NCI-H2196 treated with DMSO at 0.1 percent for 48 hours (cell line): Measurements from ENCODE around the gene ROPN1.
"Not testable (repeated sequence)": the region's sequence is repeated elsewhere in the genome, so short reads cannot be mapped to it uniquely, and the experiment has no call there.

ENCODE experiments used
- DNase-seq: peaks from one replicate; lab custom pipeline; 2025; ENCODE audit not compliant: unreplicated experiment; lab: John Stamatoyannopoulos, UW

The ROPN1 gene

DNA sequence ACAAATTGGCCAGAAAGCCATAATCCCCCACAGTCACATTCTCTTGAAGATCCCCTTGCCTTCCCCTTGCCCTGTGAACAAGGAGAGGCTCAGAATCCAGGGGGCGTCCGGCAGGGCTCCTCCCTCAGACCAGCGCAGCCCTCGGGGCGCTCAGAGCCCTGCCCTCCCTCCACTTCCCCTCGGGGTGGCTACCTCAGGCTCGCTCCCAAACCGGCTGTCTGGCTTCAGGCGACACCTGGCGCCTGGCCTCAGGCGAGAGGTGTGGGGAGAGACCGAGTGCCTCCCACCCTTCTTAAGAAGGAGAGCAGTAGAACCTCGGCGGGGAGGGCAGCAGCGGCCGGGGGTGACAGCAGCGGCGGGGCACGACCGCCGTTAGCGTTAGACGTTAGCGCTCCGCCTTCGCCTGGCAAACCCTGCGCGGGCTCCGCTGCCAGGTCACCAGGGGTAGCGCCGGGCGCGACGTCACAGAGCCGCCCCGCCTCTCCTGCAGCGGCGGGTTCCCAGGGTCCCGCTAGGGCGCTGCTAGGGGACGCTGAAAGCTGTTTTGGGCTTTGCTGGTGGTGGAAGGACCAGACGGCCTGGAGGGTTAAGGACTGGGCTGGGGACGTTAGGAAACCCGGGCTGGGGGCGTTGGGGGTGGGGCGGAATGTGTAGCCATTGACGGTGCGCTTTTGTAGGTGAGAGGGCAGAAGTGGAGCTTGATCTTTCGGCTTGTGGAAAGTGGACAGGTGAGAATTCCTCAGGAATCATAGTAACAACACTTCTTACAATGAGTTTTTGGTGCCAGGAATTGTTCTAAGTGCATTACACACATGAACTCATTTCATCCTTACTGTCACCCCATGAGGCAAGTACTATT lies at the start of gene ROPN1:
TSS of gene ROPN1 (minus strand) at position 395 of the 859 bp plus-strand sequence. CDS start 11,643 bp downstream, outside the sequence.
- DNase-seq: not testable (repeated sequence)

DNA sequence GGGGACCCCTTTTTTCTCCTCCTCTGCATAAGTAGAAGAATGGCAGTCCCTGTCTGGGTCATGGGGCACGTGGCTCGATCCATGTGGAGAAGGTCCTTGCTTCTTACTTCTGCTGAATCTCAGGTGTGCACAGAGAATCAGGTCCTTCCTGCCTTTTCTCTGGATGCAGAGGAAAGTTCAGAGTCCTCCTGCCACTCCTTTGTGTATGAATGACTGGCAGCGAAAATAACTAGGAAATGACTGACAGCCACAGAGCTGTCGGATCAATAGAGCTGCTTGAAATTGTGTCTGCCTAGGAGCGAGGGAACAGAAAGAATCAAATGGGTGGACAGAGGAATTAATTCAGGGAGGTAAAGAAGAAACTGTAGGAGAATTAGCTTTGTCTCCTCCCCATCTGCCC lies 49.6 kb upstream of the ROPN1 start:
- DNase-seq: no peak

DNA sequence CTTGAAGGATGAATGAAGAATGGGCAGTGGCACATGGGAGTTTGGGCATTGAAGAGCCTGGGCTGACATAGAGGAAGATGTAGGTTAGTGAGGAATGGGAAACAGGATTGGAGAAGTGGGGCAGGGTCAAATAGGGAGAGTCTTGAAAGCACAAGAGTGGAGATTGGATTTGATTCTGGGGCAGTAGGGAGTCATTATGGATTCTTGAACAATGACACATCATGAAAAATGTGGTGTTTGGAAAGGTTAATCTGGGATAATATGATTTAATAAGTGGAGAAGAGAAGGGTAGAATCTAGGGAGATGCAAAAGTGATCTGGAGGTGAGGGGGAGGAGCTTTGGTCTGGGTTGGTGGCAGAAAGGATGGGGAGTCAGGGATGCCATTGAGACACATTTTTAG lies 45.4 kb upstream of the ROPN1 start:
- DNase-seq: no peak

DNA sequence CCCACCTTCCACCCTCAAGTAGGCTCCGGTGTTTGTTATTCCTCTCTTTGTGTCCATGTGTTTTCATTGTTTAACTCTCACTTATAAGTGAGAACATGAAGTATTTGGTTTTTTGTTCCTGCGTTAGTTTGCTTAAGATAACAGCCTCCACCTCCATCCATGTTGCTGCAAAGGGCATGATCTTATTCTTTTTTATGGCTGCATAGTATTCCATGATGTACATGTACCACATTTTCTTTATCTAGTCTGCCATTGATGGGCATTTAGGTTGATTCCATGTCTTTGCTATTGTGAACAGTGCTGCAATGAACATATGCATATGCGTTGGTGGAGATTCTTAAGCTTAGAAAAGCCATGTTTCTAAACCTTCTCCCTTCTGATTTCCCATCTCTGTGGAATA lies 44.3 kb upstream of the ROPN1 start:
- not testable (repeated sequence) for DNase-seq

DNA sequence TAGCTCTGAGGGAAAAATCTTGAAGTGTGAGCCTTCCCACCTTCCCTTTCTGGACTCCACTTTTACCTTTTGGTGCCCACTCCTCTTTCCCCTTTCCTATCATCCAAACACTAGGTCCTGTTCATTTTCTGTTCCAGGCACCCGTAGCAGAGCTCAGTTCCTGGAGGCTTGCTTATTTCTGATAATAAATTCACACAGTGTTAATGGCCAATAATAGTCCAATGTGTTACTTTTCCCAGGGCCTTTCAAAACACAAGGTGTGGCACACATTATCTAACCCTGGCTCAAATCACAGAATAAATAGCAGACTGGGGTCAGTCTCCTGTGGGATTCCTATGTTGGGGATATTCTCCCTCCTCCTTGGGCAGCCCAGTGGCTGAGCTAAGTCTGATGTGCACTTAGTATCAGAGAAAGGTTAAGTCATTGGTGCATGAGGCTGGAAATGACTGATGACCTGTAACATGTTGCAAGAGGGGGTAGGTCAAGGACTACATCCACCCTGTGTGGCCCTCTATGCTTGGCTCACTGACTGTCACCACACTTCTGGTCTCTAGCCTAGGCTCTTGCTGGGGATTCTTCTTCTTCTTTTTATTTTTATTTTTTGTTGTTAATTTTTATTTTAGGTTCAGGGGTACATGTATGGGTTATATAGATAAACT lies 43.7 kb upstream of the ROPN1 start:
- DNase-seq: no peak

DNA sequence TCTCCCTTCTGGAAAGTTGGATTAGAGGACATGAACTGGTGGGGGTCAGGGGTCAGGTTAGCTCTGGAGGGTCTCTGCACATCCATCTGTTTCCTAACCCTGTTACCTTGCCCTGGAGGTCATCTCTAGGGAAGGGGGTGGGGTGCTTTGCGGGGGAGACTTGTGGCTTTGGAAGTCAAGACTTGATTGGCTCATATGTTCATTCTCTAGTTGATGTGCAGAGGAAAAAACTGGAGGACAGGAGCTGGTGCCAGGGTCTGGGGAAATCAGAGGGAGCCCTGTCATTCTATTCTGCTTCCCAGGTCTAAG lies 42.9 kb upstream of the ROPN1 start:
- no peak for DNase-seq

DNA sequence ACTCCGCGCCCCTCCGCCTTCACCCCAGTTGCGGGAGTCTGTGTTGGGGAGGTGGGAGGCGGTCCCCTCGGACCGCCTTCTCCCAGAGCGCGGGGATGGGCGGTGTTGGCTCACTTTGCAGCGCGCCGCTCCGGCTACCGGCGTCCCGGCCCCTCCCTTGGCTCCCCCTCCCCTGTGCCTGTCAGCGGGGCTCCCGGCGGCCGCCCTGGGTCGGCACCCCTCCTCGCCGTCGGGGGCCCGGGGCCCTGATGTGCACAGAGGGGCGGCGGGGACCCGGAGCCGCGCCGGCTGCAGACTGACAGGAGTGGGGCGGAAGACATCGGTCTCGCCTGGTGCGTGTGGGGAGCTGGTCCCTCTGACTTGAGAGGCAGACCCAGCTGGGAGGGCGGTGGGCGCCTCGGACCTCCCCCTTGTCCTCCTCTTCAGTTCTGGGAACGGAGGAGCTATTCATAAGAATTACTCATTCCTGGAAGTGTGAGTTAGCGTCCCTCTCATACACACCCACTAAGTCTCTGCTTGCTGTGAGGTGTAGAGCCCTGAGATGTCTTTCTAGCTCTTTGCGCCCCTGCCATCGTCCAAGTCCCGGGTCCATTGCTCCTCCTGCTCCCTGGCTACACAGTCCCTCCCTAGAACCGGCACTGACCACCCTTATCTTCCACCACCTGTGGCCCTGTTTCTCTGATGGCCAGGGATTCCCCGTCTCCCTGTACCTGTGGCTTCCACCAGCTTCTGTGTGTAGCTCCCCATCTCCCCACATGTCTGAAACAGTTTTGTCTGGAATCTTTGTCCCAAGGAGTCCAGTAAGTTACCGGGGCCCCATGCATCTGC lies 42.3 kb upstream of the ROPN1 start:
- no peak for DNase-seq

DNA sequence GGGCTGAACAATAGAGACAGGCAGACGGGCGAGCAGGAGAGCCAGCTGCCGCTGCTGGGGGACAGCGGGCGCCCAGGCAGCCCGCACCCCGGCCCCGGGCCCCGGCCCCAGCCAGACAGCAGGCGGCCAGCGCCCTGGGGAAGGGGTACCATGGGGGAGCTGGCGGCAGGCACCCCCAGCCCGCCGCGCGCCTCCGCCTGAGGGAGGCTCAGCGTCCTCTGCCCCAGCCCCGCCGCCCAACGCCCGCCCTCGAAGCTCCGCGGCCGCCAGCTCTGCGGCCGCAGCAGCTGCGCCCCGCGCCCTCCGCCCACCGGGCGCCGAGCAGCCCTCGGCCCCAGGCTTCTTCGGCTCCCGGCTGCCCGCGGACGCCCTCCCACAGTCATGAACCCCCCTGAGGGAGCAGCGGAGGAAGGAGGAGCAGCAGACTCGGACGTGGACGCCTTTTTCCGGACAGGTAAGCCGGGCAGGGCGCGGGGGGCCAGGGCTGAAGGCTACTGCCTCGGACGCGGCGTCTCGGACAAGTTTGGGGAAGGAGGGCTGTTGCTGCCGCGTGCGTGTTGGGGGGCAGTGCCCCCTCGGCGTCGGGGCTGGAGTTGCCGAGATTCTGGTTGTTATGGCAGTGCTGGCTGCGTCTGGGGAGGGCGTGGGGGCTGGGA lies 41.6 kb upstream of the ROPN1 start, which contains the start of gene KALRN:
TSS of gene KALRN (plus strand) at position 10 of the 656 bp plus-strand sequence.
- DNase-seq: no peak

DNA sequence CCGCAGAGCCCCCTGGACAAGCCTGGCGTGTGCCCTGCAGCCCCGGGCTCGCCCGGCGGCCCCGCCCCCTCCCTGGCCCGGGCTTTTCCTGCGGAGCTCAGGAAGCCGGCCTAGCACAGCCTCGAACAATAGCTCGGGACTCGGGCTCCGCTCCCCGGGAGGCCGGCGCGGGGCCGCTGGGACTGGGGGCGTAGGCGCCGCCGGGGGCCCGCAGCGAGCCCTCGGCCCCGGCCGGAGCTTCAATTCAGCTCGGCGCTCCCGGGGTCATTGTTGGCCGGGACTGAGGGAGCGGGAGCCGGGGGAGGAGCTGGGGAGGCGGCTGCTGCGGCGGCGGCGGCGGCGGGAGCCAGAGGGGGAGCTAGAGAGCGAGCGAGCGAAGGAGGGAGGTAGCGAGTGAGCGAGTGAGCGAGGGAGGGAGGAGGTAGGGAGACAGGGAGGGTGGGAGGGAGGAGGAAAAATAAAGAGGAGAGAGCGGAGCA lies 41.0 kb upstream of the ROPN1 start:
- peak; percentile 93 for DNase-seq

DNA sequence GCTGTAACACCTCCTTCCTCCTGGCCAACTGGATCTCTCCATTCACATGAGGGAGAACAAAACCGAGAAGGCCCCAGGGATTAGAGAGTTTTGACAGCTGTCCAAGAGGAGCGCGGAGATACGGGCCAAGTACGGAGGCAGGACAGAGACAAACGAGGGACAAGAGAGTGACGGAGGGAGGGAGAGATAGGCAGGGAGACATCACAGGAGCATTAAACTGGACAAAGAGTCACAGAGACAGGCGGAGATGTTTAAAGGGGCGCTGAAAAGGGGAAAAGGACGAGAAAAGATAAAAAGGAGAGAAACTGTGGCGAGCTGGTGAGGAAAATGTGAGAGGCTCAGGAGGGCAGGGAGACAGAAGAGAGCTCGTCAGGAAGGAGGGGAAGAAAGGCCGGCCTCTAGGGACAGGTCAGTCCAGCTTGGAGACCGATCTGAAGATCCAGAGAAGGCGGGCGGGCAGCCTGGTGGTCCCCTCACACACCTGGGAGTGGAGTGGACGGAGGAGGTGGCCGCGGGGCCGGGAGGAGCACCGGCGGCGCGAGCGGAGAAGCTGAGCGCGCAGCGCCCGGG lies 40.5 kb upstream of the ROPN1 start:
- DNase-seq: peak; percentile 74

DNA sequence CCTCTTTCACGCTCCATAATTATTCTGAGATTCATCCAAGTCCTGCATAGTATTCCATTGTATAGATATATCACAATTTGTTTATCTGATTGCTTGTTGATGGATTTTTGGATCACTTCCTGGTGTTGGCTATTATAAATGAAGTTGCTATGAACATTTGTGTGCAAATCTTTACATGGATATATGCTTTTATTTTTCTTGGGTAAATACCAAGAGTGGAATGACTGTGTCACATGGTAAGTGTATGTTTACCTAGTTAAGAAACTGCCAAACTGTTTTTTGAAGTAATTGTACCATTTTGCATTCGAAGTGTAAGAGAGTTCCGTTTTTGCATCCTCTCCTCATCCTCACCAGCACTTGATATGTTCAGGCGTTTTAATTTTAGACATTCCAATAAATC lies 34.6 kb upstream of the ROPN1 start:
- no peak for DNase-seq

DNA sequence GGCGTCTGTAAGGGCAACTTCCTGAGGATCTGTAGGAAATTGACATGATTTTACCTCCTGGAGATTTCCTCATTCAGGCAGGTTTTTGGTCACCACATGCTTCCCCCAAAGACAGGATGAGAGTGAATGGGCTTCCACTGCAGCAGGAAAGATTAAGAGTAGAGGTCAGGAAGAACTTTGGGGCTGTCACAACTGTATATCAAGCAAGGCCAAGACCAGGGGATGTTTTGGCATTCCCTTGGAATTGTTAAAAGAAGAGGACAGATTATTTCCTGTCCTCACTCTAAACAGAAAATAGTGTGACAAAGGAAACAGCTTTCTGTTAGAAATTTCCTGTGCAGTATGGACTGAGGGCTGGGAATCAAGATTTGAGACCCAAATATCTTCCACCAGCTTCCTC lies 31.6 kb upstream of the ROPN1 start:
- DNase-seq: not testable (repeated sequence)

DNA sequence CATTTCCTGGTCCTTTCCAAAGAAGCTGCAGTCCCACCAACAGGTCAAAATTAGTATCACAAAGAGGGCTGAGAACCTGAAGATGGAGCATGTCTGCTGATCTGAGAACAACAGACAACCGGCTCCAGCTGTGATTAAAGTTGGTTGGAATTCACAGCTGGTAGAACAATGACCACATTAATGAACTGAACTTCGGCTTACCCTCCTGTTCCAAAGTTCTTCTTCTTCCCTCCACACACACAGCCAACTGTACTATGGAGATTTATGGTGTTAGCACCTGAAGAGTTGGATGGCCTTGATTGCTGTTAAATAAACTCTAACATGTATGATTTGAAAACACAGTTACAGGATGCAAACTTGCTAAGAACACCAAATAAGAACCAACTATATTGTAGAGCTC lies 27.4 kb upstream of the ROPN1 start:
- no peak for DNase-seq

DNA sequence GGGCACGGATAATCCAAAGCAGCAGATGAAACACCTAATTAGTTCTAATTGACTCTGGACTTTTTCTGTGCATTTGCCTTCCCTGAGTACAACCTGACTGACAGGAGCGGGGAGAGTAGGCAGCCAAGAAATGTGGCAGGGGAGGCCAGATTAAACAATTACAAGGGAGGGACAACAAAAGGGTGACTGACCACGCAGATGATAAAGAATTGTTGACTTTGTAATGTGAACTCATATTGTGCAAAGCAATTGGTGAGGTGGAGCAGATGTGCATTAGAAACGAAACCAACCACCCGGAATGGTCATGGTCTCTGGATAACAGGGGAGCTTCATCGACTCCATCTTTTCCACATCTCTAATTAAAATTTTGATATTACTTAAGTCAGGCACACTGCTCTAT lies 25.6 kb upstream of the ROPN1 start:
- peak; percentile 26 for DNase-seq

DNA sequence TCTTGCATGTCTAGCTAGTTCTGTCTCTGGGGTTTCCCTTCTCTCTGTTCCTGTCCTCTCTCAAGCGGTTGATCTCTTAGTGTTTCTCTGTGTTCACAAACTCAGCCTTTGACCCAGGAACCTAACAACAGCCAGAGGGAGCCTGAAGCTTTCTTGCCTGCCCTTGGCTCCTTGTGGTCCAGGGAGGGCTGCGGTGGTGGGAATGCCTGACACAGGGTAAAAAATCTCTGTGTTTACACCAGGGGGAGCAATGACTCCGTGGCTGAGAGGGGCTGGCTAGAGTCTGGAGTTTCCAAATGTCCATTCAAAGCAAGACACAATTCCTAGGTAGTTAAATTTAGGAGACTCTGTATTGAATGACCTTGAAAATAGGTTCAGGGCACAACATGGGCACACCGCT lies 24.6 kb upstream of the ROPN1 start:
- DNase-seq: not testable (repeated sequence)

DNA sequence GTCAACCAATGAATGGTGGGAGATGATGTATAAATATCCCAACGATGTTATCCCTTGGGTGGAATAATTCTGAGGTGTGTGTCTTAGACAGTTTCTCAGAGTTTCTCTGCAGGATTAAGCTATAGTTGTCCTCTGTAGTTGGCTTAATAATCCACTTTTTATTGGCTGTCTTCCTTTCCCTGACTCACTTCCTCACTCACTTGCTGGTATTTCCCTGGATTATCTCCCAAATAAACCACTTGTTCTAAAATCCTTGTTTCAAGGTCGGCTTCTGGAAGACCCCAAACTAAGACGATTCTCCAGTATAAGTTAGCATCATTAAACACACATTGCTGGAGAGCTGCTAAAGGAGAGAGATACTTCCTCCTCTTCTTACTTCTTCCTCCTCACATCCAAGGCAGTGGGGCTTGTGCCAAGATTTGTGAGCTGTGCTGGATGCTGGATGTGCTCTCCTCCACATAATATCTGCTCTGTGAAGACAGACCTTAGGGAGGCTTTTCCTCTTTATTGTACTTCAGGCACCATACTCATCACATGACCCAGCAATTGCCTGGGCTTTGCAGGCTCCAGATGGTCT lies 22.5 kb upstream of the ROPN1 start:
- no peak for DNase-seq

DNA sequence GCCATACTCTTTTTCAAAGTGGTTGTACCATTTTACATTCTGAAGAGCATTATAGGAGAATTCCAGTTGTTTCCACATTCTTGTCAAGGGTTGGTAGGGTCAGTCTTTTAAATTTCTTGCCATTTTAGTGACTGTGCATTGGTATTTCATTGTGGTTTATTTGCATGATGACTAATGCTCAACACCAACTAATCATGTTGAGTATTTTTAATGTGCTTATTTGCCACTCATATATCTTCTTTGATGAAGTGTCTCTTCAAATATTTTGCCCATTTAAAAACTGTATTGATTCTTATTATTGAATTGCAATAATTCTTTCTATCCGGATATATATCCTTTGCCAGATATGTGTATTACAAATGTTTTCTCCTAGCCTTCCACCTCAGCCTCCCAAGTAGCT lies 16.4 kb upstream of the ROPN1 start:
- DNase-seq: not testable (repeated sequence)

DNA sequence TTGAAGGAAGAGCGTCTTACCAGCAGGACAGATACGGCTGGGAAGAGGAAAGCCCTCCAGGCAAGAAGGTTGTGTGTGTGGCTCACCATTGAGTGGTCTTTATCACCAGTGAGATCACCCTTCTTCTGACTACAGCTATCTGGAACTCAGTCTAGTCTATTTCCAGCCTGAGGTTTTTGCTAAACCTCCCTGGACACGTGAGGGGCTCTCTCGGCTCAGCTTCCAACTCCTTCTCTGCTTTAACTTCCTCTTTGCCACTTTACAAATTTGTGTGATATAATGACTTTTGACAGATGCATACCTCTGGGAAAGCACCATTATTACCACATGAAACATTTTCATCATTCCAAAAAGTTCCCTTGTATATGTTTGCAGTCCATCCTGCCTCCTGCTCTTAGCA lies 15.3 kb upstream of the ROPN1 start:
- DNase-seq: no peak

DNA sequence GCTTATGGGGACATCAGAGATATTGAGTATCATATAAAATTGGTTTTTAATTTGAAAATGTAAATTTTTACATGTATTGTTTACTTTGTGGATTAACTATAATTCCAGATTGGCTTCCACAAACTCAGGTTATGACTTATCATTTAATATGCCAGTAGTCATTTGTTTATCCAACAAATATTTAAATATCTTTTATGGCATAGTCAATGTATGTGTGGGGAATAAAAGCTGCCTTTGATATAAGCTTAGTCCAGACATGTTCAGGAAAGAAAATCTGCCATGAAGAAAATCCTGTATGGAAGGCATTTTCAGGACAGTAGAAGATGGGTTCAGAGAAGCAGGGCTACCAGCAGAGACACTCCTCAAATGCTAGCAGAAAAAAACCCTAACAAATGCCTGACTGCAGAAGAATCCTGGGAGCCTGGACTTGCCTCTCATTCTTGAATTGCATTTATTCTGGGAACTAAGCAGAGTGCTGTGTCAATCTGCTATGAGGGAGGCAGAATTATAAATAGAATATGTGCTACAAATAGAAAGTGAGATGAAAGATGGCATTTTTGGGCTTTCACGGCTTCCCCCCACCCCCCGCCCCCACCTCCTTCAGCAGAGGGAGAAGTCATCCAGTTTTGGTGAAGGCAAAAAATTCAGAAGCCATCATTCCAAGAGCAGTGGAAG lies 10.6 kb upstream of the ROPN1 start:
- not testable (repeated sequence) for DNase-seq

DNA sequence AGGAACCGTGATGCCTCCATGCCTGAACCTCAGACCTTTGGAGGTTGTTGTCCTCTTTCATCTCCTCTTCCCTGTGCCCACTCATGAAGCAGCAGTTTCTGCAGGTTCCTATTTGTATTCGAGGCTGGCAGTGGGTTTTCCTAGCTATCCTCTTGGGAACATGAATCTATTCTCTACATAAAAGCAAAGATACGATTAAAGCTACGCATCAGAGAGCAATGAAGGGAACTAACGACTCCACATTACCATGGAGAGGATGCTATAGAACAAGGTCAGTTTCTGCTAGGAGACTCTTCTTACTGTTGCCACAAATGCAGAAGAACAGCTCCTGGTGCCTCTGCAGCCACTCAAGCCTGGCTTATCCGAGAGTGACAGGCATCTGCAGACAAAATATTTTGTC lies 9.4 kb upstream of the ROPN1 start:
- not testable (repeated sequence) for DNase-seq
